Osteoblast (primary cell): ENCODE measurements around the gene PLEKHF1. TPM values are rescaled to one million over a fixed set of nuclear protein-coding genes. Genes with fewer than 3 reads are reported as not detected.

ENCODE experiments used
- DNase-seq: peaks from one replicate; pipeline ENCODE4 v3.0.0; 2011; ENCODE audit warnings: low spot score, mixed read lengths; ENCODE audit not compliant: insufficient read length; ENCODE audit errors: missing footprints
- H2AFZ ChIP-seq: 2 replicates; pipeline ENCODE4 v1.6.0; 2011; ENCODE audit warnings: mild to moderate bottlenecking, low read length
- H3K27ac ChIP-seq: 2 replicates; pipeline ENCODE4 v1.5.1; 2011; ENCODE audit warnings: mild to moderate bottlenecking, low read depth, low read length, moderate library complexity
- H3K27me3 ChIP-seq: 2 replicates; pipeline ENCODE4 v1.6.0; 2012; ENCODE audit warnings: mild to moderate bottlenecking, control low read depth, inconsistent platforms, low read length, moderate library complexity; ENCODE audit not compliant: insufficient read depth
- H3K36me3 ChIP-seq: 2 replicates; pipeline ENCODE4 v1.5.1; 2011; ENCODE audit warnings: mild to moderate bottlenecking, low read length, control low read depth, moderate library complexity; ENCODE audit not compliant: insufficient read depth
- H3K4me1 ChIP-seq: 2 replicates; pipeline ENCODE4 v1.5.1; 2011; ENCODE audit warnings: mild to moderate bottlenecking, low read length, control low read depth, moderate library complexity; ENCODE audit not compliant: insufficient read depth
- H3K4me2 ChIP-seq: 2 replicates; pipeline ENCODE4 v1.6.0; 2011; ENCODE audit warnings: mild to moderate bottlenecking, low read length; ENCODE audit not compliant: insufficient read depth
- H3K4me3 ChIP-seq: fragments of 200-600 bp; sonication (generic); 3 replicates; pipeline ENCODE4 v1.5.1; 2012; ENCODE audit warnings: mild to moderate bottlenecking, low read length, inconsistent platforms; ENCODE audit not compliant: insufficient read depth
- H3K79me2 ChIP-seq: 2 replicates; pipeline ENCODE4 v1.6.0; 2012; ENCODE audit warnings: mild to moderate bottlenecking, low read length, control low read depth, inconsistent platforms; ENCODE audit not compliant: insufficient read depth
- H3K9me3 ChIP-seq: 2 replicates; pipeline ENCODE4 v1.5.1; 2011; ENCODE audit warnings: low read depth, low read length, control low read depth
- H4K20me1 ChIP-seq: 2 replicates; pipeline ENCODE4 v1.6.0; 2012; ENCODE audit warnings: mild to moderate bottlenecking, low read length, control low read depth; ENCODE audit not compliant: insufficient read depth
- total RNA-seq: library from RNA; depleted of rRNA; stranded (reverse); fragments of >200 nt; gene quantifications from 2 replicates; pipeline ENCODE4 v1.2.3, GENCODE V29; 2012
- TF ChIP-seq, protein P1 (sequence below): IDR thresholded peaks from 2 replicates; pipeline ENCODE4 v1.5.1; 2011; ENCODE audit warnings: mild to moderate bottlenecking, low read depth, low read length, moderate library complexity; ENCODE audit errors: extremely low read depth

PLEKHF1 gene
- total RNA-seq, 1 donor: 106 TPM

DNA sequence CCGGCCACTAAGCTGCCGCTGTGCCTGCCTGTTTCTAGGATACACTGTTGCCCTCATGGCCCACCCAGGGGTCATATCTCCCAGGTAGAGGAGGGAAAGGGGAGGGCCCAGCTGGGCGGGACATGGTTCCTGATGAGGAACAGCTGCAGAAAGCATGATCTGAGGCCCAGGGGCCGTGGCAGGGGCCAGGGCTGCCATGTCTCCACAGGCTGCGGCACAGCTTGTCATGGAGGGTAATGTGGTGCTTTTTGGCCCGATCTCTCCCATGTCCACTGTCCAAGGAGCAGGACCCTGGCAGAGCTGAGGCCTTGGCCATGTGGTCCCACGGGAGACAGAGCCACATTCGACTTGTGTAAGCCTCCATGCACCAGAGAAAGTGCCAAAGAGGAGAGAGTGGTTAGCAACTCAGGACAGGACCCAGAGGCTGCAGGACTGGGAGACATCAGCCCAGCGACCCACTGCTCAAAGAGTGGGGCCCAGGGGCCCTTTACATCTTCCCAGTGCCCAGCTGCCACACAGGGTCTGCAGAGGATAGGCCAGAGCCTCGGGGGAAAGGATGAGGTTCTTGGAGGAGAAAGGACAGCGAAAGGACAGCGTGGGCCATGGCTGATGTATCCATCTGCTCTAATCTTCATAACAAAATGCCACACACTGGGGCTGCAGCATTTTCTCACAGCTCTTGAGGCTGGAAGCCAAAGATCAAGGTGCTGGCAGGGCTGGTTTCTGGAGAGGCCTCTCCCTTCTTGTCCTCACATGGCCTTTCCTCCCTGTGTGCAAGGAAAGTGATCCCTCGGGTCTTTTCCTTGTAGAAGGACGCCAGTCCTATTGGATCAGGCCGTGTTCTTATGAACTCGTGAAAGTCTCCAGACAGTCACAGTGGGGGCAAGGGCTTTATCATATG, 47.6 kb upstream of the PLEKHF1 start:
- Histone ChIP-seq H3K27me3 (no peaks in the 10 kb centered on the region), H3K36me3 (peaks cover 30% of the 10 kb centered on the region), H3K4me1 (no peaks in the 10 kb centered on the region), H3K4me2 (no peak overlapping the region), H2AFZ (no peak overlapping the region), H3K9me3 (no peaks in the 10 kb centered on the region), H4K20me1 (no peaks in the 10 kb centered on the region), H3K79me2 (no peaks in the 10 kb centered on the region), H3K27ac (no peak overlapping the region), H3K4me3 (no peak overlapping the region)
- TF ChIP-seq, protein P1, sequence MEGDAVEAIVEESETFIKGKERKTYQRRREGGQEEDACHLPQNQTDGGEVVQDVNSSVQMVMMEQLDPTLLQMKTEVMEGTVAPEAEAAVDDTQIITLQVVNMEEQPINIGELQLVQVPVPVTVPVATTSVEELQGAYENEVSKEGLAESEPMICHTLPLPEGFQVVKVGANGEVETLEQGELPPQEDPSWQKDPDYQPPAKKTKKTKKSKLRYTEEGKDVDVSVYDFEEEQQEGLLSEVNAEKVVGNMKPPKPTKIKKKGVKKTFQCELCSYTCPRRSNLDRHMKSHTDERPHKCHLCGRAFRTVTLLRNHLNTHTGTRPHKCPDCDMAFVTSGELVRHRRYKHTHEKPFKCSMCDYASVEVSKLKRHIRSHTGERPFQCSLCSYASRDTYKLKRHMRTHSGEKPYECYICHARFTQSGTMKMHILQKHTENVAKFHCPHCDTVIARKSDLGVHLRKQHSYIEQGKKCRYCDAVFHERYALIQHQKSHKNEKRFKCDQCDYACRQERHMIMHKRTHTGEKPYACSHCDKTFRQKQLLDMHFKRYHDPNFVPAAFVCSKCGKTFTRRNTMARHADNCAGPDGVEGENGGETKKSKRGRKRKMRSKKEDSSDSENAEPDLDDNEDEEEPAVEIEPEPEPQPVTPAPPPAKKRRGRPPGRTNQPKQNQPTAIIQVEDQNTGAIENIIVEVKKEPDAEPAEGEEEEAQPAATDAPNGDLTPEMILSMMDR: no peak
- DNase-seq: no peak

DNA sequence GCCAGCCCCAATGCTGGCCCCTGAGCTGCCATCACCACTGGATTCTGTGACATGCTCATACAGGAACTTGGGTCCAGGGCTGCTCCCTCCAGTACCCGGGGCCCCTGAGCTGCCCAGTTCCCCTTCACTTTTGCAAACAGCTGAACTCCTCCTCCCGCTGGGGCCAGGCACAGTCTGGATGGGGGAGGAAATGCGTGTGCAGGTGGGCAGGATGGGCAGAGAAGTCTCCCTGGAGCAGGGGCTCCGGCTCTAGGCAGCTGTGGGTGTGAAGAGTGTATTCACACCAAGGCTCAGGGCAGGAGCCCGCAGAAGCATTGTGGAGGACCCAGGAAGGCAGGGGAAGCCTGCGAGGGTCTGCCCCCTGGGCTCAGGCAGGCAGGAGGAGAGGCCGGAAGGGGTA, 46.8 kb upstream of the PLEKHF1 start:
- H3K9me3 ChIP-seq: no peaks in the 10 kb centered on the region
- H3K36me3 ChIP-seq: peaks cover 23% of the 10 kb centered on the region
- DNase-seq: no peak
- TF ChIP-seq, protein P1: no peak
- no peaks in the 10 kb centered on the region for H3K4me1 ChIP-seq
- no peaks in the 10 kb centered on the region for H4K20me1 ChIP-seq
- no peak overlapping the region for H2AFZ ChIP-seq
- no peak overlapping the region for H3K27ac ChIP-seq
- H3K27me3 ChIP-seq: no peaks in the 10 kb centered on the region
- H3K4me3 ChIP-seq: no peak overlapping the region
- H3K4me2 ChIP-seq: no peak overlapping the region
- H3K79me2 ChIP-seq: no peaks in the 10 kb centered on the region

DNA sequence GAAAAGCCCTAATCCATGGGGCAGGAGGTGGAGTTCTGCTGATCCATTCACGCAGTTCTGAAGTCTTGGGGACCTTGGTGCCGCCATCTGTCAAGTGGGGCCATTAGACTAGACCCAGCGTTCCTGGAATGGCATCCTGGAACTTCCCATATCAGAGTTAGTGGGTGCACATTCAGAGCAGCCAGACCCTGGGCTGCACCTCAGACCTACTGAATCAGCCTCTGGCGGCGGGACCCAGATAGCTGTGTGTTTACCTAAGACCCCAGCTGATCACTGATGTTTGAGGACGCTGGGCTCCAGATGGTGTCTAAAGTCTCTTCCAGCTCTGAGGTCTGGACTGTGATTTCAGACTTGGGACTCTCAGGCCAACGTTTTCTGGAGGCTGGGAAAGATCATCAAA, 46.4 kb upstream of the PLEKHF1 start:
- Histone ChIP-seq H3K4me2 (no peak overlapping the region), H3K4me1 (no peaks in the 10 kb centered on the region), H4K20me1 (no peaks in the 10 kb centered on the region), H3K79me2 (no peaks in the 10 kb centered on the region), H3K27me3 (no peaks in the 10 kb centered on the region), H3K36me3 (peaks cover 18% of the 10 kb centered on the region), H2AFZ (no peak overlapping the region), H3K27ac (no peak overlapping the region), H3K9me3 (no peaks in the 10 kb centered on the region), H3K4me3 (no peak overlapping the region)
- TF ChIP-seq, protein P1: no peak
- no peak for DNase-seq

DNA sequence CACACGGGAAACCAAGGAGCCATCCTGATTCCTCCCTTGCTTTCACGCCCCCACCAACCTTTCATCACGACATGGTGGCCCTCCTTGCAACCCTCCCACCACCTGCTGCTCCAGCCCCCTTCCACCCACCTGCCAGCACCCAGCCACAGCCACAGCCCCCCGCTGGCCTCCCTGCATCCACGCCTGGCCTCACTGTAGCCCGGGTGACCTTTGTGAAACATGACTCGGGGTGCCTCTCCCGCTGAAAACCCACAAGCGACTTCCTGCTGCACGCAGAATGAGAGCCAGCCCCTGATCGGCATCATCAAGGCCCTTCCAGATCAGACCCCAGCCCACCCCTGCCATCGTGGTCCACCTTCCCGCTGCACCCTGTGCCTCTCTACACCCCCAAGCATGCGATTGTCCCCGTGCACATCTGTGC, 44.3 kb upstream of the PLEKHF1 start:
- Histone ChIP-seq H3K79me2 (no peaks in the 10 kb centered on the region), H3K9me3 (no peaks in the 10 kb centered on the region), H3K36me3 (no peaks in the 10 kb centered on the region), H3K27me3 (no peaks in the 10 kb centered on the region), H2AFZ (no peak overlapping the region), H3K27ac (no peak overlapping the region), H3K4me1 (no peaks in the 10 kb centered on the region), H3K4me2 (no peak overlapping the region), H4K20me1 (no peaks in the 10 kb centered on the region), H3K4me3 (no peak overlapping the region)
- no peak for DNase-seq
- TF ChIP-seq, protein P1: no peak
